Activated T-helper 17 cell treated with anti-CD3 and anti-CD28 coated beads, Interleukin-2, amount 50 U/mL, for 72 hours (primary cell): ENCODE measurements around the gene SPG21. TPM values are rescaled to one million over a fixed set of nuclear protein-coding genes. Genes with fewer than 3 reads are reported as not detected.
"Not testable (repeated sequence)": the region's sequence is repeated elsewhere in the genome, so short reads cannot be mapped to it uniquely, and the experiment has no call there.

Experiments
- ATAC-seq: fragments of 150-1000 bp; cut with Tn5 transposase; replicated peaks from 2 replicates; pipeline ENCODE4 v1.10.0; 2021; ENCODE audit warnings: mild to moderate bottlenecking, moderate library complexity
- H3K27ac Mint-ChIP-seq: one replicate; pipeline ENCODE4 v1.8.0; 2022; ENCODE audit warnings: mixed read lengths
- H3K27me3 Mint-ChIP-seq: one replicate; pipeline ENCODE4 v1.8.0; 2022; ENCODE audit warnings: mixed read lengths
- H3K36me3 Mint-ChIP-seq: one replicate; pipeline ENCODE4 v1.8.0; 2022; ENCODE audit warnings: low read depth, mild to moderate bottlenecking, mixed read lengths
- H3K4me1 Mint-ChIP-seq: one replicate; pipeline ENCODE4 v1.8.0; 2022; ENCODE audit warnings: mixed read lengths
- H3K4me3 Mint-ChIP-seq: one replicate; pipeline ENCODE4 v1.8.0; 2022; ENCODE audit warnings: mild to moderate bottlenecking, mixed read lengths
- H3K9me3 Mint-ChIP-seq: one replicate; pipeline ENCODE4 v1.8.0; 2022; ENCODE audit warnings: mixed read lengths
- total RNA-seq, 2 donors: library from RNA; stranded (reverse); gene quantifications; one replicate each; pipeline ENCODE4 v1.2.3, GENCODE V29; 2022

SPG21 gene
- total RNA-seq, 2 donors from 2014 or later = 65.1 to 87.7 TPM

DNA sequence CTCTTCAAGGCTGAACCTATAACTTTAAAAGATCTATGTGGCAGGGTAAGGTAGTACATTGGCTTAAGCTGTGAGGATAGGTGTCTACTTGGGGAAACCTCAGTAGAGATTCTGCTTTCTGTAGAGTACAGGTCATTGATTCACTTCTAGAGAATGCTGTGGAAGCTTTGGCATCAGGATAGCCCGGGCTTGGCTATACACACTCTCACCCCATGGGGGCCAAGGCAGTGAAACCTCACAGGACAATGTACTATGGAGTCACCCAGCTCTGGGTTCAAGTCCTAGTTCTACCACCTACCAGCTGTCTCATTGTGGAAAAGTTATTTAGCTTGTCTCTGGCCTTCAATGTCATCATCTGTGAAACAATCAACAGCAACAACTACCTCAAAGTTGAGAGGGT lies 30.7 kb upstream of the SPG21 start:
- Mint-ChIP-seq H3K36me3 (peaks cover 94% of the 10 kb centered on the region), H3K9me3 (no peaks in the 10 kb centered on the region), H3K4me1 (no peaks in the 10 kb centered on the region), H3K4me3 (no peak overlapping the region), H3K27ac (no peak overlapping the region), H3K27me3 (no peaks in the 10 kb centered on the region)
- no peak for ATAC-seq

DNA sequence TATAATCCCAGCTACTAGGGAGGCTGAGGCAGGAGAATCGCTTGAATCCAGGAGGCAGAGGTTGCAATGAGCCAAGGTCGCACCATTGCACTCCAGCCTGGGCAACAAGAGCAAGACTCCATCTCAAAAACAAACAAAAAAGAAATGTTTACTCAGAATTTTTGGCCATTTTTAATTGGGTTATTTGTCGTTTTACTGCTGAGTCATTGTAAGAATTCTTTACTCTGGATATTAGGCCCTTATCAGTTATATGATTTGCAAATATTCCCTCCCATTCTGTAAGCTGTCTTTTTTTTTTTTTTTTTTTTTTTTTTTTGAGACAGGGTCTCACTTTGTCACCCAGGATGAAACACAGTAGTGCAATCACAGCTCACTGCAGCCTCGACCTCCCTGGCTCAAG lies 21.5 kb upstream of the SPG21 start:
- not testable (repeated sequence) for ATAC-seq, H3K4me1 Mint-ChIP-seq, H3K27ac Mint-ChIP-seq, H3K4me3 Mint-ChIP-seq, H3K9me3 Mint-ChIP-seq, H3K27me3 Mint-ChIP-seq
- H3K36me3 Mint-ChIP-seq = peaks cover 49% of the 10 kb centered on the region

DNA sequence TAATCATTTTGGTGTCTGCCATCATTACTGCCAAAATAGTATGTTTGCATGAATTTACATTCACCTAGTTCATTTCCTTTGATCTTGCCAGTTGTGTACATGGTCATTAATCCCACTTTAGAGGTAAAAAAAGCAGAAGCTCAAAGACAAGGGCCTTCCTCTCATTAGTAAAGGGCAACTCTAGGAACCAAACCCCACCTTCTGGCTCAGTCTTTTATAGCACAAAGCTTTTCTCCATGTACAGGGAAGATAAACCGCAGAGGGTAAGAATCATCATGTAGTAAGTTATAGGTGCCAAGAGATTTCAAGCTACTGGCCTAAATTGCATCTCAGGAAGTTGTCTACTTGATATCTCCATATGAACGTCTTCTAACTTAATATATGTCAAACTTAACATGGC lies 19.3 kb upstream of the SPG21 start:
- no peak overlapping the region for H3K4me3 Mint-ChIP-seq
- H3K36me3 Mint-ChIP-seq = peaks cover 48% of the 10 kb centered on the region
- H3K27me3 Mint-ChIP-seq = no peaks in the 10 kb centered on the region
- no peak overlapping the region for H3K27ac Mint-ChIP-seq
- H3K9me3 Mint-ChIP-seq = no peaks in the 10 kb centered on the region
- ATAC-seq = no peak
- H3K4me1 Mint-ChIP-seq = no peaks in the 10 kb centered on the region

DNA sequence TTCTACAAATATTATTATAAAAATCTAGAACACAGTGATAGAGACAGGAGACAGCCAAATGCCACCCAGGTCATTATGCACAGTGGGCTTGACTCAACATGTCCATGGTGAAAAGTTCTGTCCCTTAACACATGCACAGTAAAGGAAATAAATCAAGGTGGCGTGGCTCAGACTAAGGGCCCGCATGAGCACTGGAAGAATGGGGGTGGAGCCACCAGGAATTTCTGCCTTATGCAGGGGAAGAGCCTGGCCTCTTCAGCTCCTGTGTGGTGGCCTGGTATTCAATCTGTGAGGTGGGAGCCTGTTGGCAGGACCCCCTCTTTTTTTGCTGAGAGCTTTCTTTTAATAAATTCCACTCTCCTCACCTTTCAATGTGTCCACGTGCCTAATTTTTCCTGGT lies 17.2 kb upstream of the SPG21 start:
- no peaks in the 10 kb centered on the region for H3K4me1 Mint-ChIP-seq
- H3K27me3 Mint-ChIP-seq = no peaks in the 10 kb centered on the region
- H3K36me3 Mint-ChIP-seq = peaks cover 49% of the 10 kb centered on the region
- H3K4me3 Mint-ChIP-seq = no peak overlapping the region
- H3K27ac Mint-ChIP-seq = no peak overlapping the region
- no peak for ATAC-seq
- no peaks in the 10 kb centered on the region for H3K9me3 Mint-ChIP-seq

DNA sequence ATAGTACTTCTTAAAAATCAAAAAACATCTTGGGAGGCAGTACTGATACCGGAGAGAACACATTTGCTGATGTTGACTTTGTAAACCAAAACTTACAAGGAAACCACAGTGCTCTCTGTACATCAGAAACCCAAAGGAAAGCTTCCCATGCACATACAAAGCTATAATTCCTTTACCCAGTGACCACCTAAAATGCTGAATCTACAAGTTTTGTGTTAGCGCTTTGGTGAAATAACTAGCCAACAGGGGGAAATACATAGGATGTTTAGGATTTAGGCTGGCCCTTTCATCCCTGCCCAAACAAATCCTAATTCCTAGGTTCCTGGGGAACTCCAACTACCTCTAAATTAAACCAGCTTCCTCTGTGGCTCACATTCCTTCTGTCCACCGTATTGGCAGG lies 15.3 kb upstream of the SPG21 start:
- Mint-ChIP-seq H3K27ac (no peak overlapping the region), H3K36me3 (peaks cover 39% of the 10 kb centered on the region)
- ATAC-seq = no peak

DNA sequence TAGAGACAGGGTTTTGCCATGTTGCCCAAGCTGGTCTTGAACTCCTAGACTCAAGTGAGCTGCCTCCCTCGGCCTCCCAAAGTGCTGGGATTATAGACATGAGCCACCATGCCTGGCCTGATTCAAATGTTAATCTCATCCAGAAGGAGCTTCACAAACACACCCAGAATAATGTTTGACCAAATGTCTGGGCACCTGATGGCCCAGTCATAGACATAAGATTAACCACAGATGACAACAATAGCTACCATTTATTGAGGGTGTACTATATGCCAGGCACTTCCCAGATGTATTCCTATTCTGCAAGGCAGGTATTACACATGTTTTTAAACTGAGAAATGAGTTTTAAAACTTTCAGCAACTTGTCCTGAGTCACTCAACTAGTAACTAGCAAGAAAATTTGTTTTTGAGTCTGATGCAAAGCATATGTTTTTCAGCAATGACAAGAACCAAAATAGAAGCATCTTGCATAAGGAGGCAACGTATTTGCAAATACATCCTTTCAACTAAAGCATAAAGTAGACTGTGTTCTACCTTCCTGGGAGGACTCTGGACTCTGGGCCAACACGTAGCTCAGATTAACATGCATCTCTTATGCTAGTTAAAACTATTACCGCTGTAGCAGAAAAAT lies 8.1 kb upstream of the SPG21 start:
- Mint-ChIP-seq H3K4me1 (no peaks in the 10 kb centered on the region), H3K4me3 (no peak overlapping the region), H3K27ac (no peak overlapping the region), H3K27me3 (no peaks in the 10 kb centered on the region), H3K36me3 (peaks cover 6% of the 10 kb centered on the region), H3K9me3 (no peaks in the 10 kb centered on the region)
- no peak for ATAC-seq

More for the DNA sequence above, 15.3 kb upstream of the SPG21 start:
- no peaks in the 10 kb centered on the region for H3K27me3 Mint-ChIP-seq
- no peaks in the 10 kb centered on the region for H3K9me3 Mint-ChIP-seq
- no peak overlapping the region for H3K4me3 Mint-ChIP-seq
- H3K4me1 Mint-ChIP-seq = no peaks in the 10 kb centered on the region

DNA sequence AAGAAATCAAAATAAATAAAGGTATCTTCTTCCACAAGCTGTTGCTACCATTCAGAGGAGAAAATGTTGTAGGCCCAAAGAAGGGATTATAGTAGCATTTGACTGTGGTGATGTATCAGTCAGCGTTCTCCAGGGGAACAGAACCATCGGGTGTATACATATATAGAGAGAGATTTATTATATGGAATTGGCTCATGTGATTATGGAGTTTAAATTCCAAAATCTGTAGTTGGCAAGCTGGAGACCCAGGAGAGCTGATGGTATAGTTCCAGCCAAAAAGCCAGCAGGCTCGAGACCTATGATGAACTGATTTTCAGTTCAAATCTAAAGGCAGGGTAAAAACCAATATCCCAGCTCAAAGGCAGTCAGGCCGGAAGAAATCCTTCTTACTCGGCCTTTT lies 7.4 kb upstream of the SPG21 start:
- no peak overlapping the region for H3K4me3 Mint-ChIP-seq
- no peak for ATAC-seq
- H3K36me3 Mint-ChIP-seq = no peaks in the 10 kb centered on the region
- H3K27ac Mint-ChIP-seq = no peak overlapping the region
- H3K4me1 Mint-ChIP-seq = no peaks in the 10 kb centered on the region
- H3K9me3 Mint-ChIP-seq = no peaks in the 10 kb centered on the region
- no peaks in the 10 kb centered on the region for H3K27me3 Mint-ChIP-seq

DNA sequence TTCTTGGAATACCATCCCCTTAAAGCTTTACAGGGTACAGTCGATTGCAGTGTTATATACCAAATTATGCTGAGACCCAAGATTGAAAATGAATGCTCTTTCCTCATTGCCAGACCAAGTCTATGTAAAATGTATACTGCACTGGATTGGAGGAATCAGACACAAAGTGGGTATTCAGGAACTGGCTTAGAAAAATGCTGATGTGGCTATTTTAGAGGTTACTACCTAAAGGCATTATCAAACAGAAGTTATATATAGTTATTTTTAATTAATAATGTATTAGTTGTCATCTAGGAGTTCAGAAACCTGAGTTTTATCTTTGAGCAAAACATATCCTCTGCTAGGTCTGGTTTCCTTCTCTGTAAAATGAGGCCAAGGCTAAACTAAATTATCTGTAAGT lies 3.6 kb upstream of the SPG21 start:
- Mint-ChIP-seq H3K4me3 (peak overlapping the region; percentile 59), H3K4me1 (peaks cover 9% of the 10 kb centered on the region), H3K27me3 (no peaks in the 10 kb centered on the region), H3K27ac (peak overlapping the region; percentile 77), H3K36me3 (peaks cover 8% of the 10 kb centered on the region), H3K9me3 (no peaks in the 10 kb centered on the region)
- no peak for ATAC-seq

DNA sequence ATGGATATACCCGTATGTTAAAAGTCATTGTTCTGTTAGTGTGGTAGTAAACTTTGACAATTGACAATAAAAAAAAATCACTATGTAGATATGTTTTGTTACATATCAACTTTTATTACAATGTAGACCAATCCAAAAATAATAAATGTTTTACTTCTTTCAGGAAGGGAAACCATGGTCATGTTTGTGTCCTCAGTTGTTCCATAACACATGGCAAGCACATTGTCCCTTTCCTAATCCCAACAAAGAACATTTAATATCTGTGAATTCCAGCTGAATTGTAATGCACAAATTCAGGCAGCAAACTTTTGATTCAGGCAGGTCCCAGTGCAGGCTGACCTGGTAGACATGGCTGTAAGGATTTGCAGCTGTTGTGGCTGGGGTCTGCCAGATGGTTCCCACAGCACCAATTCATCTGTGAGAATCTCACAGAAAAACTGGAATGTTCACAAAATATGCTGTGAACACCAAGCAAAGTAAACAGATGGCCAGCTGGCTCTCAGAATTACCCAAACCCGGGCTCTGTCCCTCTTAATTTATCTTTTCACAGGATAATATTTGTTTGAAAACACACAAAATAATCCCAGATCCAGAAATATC lies 1.9 kb upstream of the SPG21 start:
- H3K36me3 Mint-ChIP-seq = peaks cover 19% of the 10 kb centered on the region
- H3K4me3 Mint-ChIP-seq = peak overlapping the region; percentile 100

DNA sequence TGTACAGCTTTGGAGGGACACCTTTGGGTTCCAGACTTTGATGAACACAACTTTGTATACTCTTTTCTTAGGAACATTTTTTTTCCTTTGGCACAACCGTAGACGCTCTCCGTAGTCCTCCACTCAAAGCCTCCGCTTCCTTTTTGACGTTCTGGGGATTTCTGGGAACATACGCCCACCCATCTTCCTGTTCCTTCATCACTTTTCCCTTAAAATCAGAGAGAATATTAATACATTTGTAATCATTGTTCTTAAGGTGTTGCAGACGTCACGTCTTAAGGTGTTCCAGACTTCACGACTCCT lies 405 bp upstream of the SPG21 start:
- Mint-ChIP-seq H3K9me3 (no peaks in the 10 kb centered on the region), H3K27ac (peak overlapping the region; percentile 99), H3K27me3 (no peaks in the 10 kb centered on the region), H3K36me3 (peaks cover 28% of the 10 kb centered on the region), H3K4me3 (peak overlapping the region; percentile 100), H3K4me1 (peaks cover 20% of the 10 kb centered on the region)
- no peak for ATAC-seq

More for the DNA sequence above, 1.9 kb upstream of the SPG21 start:
- H3K9me3 Mint-ChIP-seq = no peaks in the 10 kb centered on the region
- H3K4me1 Mint-ChIP-seq = peaks cover 16% of the 10 kb centered on the region
- H3K27ac Mint-ChIP-seq = no peak overlapping the region
- H3K27me3 Mint-ChIP-seq = no peaks in the 10 kb centered on the region
- ATAC-seq = no peak

DNA sequence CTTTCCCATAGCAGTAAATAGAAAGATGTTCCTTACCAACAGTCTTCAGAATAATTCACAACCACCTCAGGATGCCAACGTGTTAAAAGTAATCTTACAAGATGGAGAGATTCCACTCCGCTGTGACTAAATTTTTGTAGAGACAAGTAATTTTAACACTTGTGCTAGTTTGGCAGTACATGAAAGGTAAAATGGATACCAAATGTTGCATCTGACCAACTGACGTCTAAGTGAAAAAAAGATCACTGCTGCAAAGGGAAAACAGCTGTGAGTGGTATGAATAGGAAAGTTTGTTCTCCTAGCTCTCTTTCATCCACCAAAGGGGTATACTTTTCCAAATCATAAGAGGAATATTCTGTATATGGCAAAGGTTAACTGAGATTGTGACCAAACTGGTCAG lies 2.6 kb downstream of the SPG21 start:
- H3K27ac Mint-ChIP-seq = no peak overlapping the region

DNA sequence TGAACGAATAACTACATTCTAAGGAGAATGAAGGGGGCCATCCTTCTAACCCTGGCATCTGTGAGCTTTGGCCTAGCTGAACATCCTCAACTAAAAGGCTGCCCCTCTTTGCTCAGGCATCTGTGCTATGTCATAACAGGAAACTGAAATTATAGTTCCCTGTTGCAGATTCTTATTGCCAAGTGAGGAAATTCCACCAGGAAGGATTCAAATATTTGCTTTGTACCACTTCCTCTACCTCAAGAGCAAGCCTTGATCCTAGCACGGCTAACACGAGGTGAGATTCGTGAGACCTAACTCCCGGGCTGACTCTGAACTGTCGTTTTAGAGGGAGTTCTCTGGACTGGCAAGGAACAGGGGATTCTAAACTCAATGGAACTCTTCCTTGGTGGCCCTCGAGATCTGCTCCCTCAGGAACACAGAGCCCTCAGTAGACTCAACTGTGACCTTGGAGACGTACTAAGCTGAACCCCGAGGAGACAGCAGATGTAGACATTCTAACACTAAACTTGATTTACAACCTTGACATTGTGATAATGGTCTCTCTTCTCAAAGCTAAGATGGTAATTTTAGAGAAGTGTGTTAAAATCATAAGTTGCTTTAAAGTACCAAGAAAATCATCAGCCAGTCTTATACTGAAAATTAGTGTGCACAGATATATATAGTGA lies 4.2 kb downstream of the SPG21 start:
- Mint-ChIP-seq H3K36me3 (peaks cover 62% of the 10 kb centered on the region), H3K4me3 (no peak overlapping the region), H3K4me1 (peaks cover 20% of the 10 kb centered on the region), H3K9me3 (no peaks in the 10 kb centered on the region), H3K27me3 (no peaks in the 10 kb centered on the region), H3K27ac (no peak overlapping the region)
- ATAC-seq = no peak

More for the DNA sequence above, 2.6 kb downstream of the SPG21 start:
- no peak for ATAC-seq
- Mint-ChIP-seq H3K9me3 (no peaks in the 10 kb centered on the region), H3K27me3 (no peaks in the 10 kb centered on the region), H3K4me1 (peaks cover 20% of the 10 kb centered on the region), H3K4me3 (peak overlapping the region; percentile 10), H3K36me3 (peaks cover 49% of the 10 kb centered on the region)

DNA sequence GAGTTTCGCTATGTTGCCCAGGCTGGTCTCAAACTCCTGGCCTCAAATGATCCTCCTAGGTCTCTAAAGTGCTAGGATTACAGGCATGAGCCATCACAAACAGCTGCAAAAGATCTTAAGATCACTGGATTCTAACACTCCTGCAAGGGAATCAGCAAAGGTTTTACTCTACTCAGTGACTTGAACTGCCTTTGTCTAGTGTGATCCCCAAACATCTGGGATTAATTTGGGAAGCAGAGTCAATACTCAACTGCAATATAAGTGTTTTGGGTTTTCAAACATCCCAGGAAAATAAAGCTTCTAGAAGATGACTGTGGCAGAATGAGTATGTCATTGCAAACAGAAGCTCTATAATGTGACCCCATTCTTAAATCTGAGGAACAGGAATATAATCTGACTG lies 7.2 kb downstream of the SPG21 start:
- no peaks in the 10 kb centered on the region for H3K27me3 Mint-ChIP-seq
- H3K9me3 Mint-ChIP-seq = no peaks in the 10 kb centered on the region
- no peak for ATAC-seq
- no peak overlapping the region for H3K27ac Mint-ChIP-seq
- peaks cover 76% of the 10 kb centered on the region for H3K36me3 Mint-ChIP-seq
- no peak overlapping the region for H3K4me3 Mint-ChIP-seq
- H3K4me1 Mint-ChIP-seq = peaks cover 7% of the 10 kb centered on the region

DNA sequence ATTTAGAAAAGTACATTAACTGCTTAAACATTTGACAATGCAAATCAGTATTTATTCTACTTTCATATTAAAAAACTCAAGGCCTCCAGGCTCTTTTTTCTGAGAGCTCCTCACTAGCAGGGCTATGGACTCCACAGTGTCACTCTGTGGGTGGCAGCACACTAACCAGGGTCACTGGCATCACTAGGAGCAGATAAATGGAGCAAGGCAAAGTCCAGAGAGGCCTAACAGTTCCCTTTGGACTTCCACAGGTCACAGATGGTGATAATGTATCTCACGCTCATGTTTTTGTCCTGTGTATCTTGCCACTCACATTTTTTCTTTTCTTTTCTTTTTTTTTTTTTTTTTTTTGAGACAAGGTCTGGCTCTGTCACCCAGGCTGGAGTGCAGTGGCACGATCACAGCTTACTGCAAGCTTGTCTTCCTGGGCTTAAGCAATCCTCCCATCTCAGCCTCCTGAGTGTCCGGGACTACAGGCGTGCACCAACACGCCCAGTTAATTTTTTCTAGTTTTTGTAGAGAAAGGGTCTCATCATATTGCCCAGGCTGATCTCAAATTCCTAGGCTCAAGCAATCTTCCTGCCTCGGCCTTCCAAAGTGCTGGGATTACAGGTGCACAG lies 7.8 kb downstream of the SPG21 start:
- peaks cover 78% of the 10 kb centered on the region for H3K36me3 Mint-ChIP-seq

DNA sequence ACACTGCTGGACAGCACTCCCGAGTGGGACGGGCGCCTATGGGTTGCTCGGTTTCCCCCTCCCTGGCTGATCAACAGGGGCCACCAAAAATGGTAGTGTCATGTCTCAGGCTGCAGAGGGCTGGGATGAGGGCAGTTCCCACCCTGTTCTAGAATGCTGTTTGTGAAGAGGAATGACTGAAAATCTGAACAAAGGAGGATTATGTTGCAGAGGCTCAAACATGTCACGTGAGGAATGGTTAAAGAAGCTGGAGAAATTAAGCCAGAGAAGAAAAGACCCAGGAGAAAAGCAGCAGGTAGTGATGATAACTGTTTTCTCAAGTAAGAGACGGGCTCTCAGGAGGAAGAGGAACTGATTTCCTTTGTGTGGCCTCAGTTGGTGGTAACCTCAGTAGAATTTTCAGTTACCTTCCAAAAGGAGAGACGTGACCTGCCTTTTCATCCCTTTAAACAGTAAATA lies 10.4 kb downstream of the SPG21 start:
- Mint-ChIP-seq H3K27ac (no peak overlapping the region), H3K27me3 (no peaks in the 10 kb centered on the region), H3K9me3 (no peaks in the 10 kb centered on the region), H3K4me3 (no peak overlapping the region), H3K36me3 (peaks cover 90% of the 10 kb centered on the region), H3K4me1 (no peaks in the 10 kb centered on the region)
- no peak for ATAC-seq

More for the DNA sequence above, 7.8 kb downstream of the SPG21 start:
- no peak for ATAC-seq
- no peaks in the 10 kb centered on the region for H3K27me3 Mint-ChIP-seq
- no peaks in the 10 kb centered on the region for H3K9me3 Mint-ChIP-seq
- no peak overlapping the region for H3K27ac Mint-ChIP-seq
- H3K4me1 Mint-ChIP-seq = peaks cover 7% of the 10 kb centered on the region
- no peak overlapping the region for H3K4me3 Mint-ChIP-seq
